Tibial artery (tissue), 4 donors: ENCODE results near the gene IL6R.
A peak's percentile ranks its signal among the peaks of the same experiment; 100 is the strongest.

Source experiments
- DNase-seq, 2 donors: peaks; one replicate each; pipeline ENCODE4 v3.0.0-alpha.2; 2019
- H3K27ac ChIP-seq, 2 donors: fragments of 200-600 bp; sonication (generic) in 1 of 2; 1 replicate in 1 of 2; 2 replicates in 1 of 2; pipeline ENCODE4 v1.5.1; 2018 to 2019; ENCODE audit warnings: mild to moderate bottlenecking in 1 of 2
- H3K27me3 ChIP-seq, 2 donors: fragments of 200-600 bp; sonication (generic) in 1 of 2; one replicate each; pipeline versions ENCODE4 v1.5.1 to v1.6.0; 2016 to 2019
- H3K36me3 ChIP-seq, 3 donors: fragments of 200-600 bp; sonication (generic) in 2 of 3; one replicate each; pipeline ENCODE4 v1.5.1; 2016 to 2019; ENCODE audit warnings: mild to moderate bottlenecking in 2 of 3
- H3K4me1 ChIP-seq, 4 donors: fragments of 200-600 bp; sonication (generic) in 2 of 4; 1 replicate in 3 of 4; 2 replicates in 1 of 4; pipeline ENCODE4 v1.5.1; 2016 to 2019
- H3K4me3 ChIP-seq, 2 donors: fragments of 200-600 bp; sonication (generic) in 1 of 2; 1 replicate in 1 of 2; 2 replicates in 1 of 2; pipeline ENCODE4 v1.5.1; 2018 to 2019; ENCODE audit warnings: mild to moderate bottlenecking in 2 of 2
- H3K9me3 ChIP-seq, 3 donors: fragments of 200-600 bp; sonication (generic) in 1 of 3; one replicate each; pipeline ENCODE4 v1.5.1; 2016 to 2019
- intact Hi-C: fragments of 100-400 bp; cut with DNase I; formaldehyde crosslinking; loops from one replicate; pipeline ENCODE4 v1.15.0; 2023; ENCODE audit warnings: low total_unique reads
- TF ChIP-seq, protein P1 (sequence below), 2 experiments: fragments of 200-600 bp in 1 of 2; fragments of 450-650 bp in 1 of 2; IDR thresholded peaks; one replicate each; pipeline ENCODE4 v1.5.1; 2017 to 2019; ENCODE audit warnings: antibody characterized with exemption in 2 of 2, mild to moderate bottlenecking in 1 of 2, moderate library complexity in 1 of 2

IL6R gene

DNA sequence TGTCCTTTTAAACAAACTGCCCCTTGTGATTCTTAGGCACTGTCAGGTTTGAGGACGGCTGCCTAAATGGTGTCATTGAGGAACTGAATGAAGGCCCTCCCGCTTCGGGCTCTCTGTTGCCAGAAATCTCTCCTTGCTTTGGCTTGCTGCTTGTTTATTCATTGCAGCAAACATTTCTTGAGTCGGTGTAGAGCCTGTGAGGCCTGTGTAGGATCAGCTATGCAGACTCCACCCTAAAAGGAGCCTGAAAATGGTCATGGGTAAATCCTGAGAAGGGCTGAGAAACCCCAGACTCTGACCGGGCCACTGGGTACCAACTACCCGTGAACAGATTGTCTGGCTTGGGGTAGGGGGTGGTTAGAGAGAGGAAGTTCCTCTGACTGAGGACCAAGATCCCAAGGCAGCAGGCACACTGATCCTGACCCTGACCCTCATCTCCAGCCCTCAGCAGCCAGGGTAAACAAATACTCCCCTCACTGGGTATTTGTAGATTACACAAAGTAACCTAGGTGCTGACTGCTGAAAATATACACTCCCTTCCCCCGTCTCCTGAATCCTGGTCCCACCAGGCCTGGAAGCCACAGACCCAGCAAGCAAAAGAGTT lies 3.1 kb downstream of the IL6R start:
- peak overlapping the region; percentile 95 to 98 for H3K27ac ChIP-seq
- DNase-seq: peak in 1 of 2 donors; percentile 73
- intact Hi-C loops: loop anchor here (1.0 to 5.0 kb wide), 2 partner anchors 10 to 81 kb away; partner anchors contain the start of gene ATP8B2
- peaks cover 0 to 38% (median 29%) of the 10 kb centered on the region in 4 donors for H3K4me1 ChIP-seq
- no peaks in the 10 kb centered on the region for H3K9me3 ChIP-seq
- peaks cover 0 to 18% (median 0%) of the 10 kb centered on the region in 3 donors for H3K36me3 ChIP-seq
- H3K27me3 ChIP-seq: no peaks in the 10 kb centered on the region
- TF ChIP-seq, protein P1, sequence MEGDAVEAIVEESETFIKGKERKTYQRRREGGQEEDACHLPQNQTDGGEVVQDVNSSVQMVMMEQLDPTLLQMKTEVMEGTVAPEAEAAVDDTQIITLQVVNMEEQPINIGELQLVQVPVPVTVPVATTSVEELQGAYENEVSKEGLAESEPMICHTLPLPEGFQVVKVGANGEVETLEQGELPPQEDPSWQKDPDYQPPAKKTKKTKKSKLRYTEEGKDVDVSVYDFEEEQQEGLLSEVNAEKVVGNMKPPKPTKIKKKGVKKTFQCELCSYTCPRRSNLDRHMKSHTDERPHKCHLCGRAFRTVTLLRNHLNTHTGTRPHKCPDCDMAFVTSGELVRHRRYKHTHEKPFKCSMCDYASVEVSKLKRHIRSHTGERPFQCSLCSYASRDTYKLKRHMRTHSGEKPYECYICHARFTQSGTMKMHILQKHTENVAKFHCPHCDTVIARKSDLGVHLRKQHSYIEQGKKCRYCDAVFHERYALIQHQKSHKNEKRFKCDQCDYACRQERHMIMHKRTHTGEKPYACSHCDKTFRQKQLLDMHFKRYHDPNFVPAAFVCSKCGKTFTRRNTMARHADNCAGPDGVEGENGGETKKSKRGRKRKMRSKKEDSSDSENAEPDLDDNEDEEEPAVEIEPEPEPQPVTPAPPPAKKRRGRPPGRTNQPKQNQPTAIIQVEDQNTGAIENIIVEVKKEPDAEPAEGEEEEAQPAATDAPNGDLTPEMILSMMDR (IDR thresholded peaks at IDR 0.05): no peak
- H3K4me3 ChIP-seq: peak overlapping the region in 1 of 2 donors; percentile 73

DNA sequence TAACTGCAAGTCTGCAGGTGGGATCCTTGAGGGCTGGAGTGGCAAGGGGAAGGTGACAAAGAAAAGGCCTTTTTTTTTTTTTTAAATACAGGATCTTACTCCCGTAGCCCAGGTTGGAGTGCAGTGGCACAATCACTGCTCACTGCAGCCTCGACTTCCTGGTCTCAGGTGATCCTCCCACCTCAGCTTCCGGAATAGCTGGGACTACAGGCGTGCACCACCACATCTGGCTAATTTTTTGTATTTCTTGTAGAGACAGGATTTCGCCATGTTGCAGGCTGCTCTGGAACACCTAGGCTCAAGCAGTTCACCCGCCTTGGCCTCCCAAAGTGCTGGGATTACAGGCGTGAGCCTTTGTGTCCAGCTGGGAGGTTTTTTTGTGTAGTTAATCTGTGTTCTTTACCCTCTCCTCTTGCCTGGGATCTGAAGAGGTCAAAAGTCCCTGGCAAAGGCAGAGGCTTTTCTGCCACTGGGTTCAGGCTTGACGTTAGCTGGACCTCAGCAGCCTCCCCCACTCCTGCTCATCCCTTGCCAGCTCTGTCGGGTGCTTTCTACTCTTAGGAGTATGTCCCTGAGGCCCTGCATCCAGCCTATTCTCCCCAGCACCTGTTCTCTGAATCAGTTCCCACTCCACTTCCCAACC lies 5.2 kb downstream of the IL6R start:
- H3K4me3 ChIP-seq: no peak overlapping the region
- DNase-seq: peak in 1 of 2 donors; percentile 47
- no peaks in the 10 kb centered on the region for H3K9me3 ChIP-seq
- peaks cover 0 to 47% (median 30%) of the 10 kb centered on the region in 4 donors for H3K4me1 ChIP-seq
- H3K36me3 ChIP-seq: peaks cover 0 to 18% (median 0%) of the 10 kb centered on the region in 3 donors
- H3K27ac ChIP-seq: no peak overlapping the region
- intact Hi-C loops: no loop called here
- TF ChIP-seq, protein P1 (IDR thresholded peaks at IDR 0.05): no peak
- H3K27me3 ChIP-seq: no peaks in the 10 kb centered on the region

DNA sequence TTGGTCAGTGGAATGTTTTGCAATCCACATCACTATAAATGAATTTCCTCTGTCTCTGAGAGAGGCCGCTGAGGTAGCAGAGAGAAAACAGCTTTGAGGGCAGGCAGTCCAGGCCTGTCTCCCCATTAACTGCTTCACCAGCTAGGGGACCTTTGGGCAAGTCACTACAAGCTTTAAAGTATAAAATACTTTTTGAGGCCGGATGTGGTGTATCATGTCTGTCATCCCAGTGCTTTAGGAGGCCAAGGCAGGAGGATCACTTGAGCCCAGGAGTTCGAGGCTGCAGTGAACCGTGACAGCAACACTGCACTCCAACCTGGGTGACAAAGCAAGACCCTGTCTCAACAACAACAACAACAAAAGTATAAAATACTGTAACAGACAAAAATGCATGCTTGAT lies 6.4 kb downstream of the IL6R start:
- Histone ChIP-seq H3K27ac (no peak overlapping the region), H3K36me3 (peaks cover 0 to 18% (median 0%) of the 10 kb centered on the region in 3 donors), H3K4me1 (peaks cover 0 to 46% (median 27%) of the 10 kb centered on the region in 4 donors), H3K4me3 (no peak overlapping the region), H3K27me3 (no peaks in the 10 kb centered on the region), H3K9me3 (no peaks in the 10 kb centered on the region)
- TF ChIP-seq, protein P1 (IDR thresholded peaks at IDR 0.05): no peak
- DNase-seq: peak in 1 of 2 donors; percentile 39
- intact Hi-C loops: no loop called here

DNA sequence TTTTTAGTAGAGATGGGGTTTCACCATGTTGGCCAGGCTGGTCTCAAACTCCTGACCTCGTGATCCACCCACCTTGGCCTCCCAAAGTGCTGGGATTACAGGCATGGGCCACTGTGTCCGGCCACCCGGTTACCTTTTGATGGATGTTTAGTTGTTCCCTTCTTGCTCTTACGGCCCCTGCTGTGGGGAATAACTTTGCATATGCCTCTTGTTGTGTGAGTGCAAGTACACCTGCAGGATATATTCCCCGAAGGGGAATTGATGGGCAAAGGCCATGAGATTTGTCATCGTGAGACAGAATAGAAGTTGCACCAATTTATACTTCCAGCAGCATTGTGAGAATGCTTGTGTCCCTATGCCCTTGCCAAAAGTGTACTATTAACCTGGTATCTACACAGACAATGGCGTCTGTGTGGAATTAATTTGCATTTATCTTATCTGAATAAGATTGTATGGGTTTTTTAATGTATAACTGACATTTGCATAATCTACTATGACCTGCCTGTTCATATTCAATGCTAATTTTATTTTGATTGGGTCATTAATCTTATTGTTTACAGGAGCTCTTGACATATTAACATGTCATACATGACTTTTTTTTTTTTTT lies 8.1 kb downstream of the IL6R start:
- TF ChIP-seq, protein P1 (IDR thresholded peaks at IDR 0.05): no peak
- H3K36me3 ChIP-seq: peaks cover 0 to 18% (median 0%) of the 10 kb centered on the region in 3 donors
- peak in 1 of 2 donors; percentile 27 for DNase-seq
- no peak overlapping the region for H3K27ac ChIP-seq
- no peak overlapping the region for H3K4me3 ChIP-seq
- H3K27me3 ChIP-seq: no peaks in the 10 kb centered on the region
- H3K4me1 ChIP-seq: peaks cover 0 to 40% (median 17%) of the 10 kb centered on the region in 4 donors
- no peaks in the 10 kb centered on the region for H3K9me3 ChIP-seq
- intact Hi-C loops: no loop called here

DNA sequence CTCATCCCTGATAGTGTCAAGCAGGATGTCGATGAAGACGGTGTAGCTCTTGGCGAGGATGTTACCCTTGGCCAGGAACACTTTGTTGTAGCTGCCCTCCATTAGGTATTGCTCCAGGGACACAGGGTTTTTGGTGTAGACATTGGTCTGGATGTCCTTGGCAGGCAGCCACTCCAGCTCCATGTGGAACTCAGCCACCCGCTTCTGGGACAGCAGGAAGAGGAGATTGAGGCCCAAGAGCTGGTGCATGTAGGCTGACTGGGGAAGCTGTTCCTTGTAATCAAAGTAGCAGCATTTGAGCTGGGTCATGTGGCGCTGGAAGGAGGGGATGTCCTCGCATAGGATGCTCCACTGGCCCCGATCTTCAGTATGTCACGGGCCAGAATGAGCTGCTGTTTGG lies 9.5 kb downstream of the IL6R start:
- Histone ChIP-seq H3K4me3 (no peak overlapping the region), H3K27ac (peak overlapping the region; percentile 3 to 36), H3K36me3 (peaks cover 0 to 18% (median 0%) of the 10 kb centered on the region in 3 donors), H3K9me3 (no peaks in the 10 kb centered on the region), H3K4me1 (peaks cover 6 to 40% (median 24%) of the 10 kb centered on the region in 4 donors), H3K27me3 (no peaks in the 10 kb centered on the region)
- intact Hi-C loops: no loop called here
- peak; percentile 64 to 86 for DNase-seq
- TF ChIP-seq, protein P1 (IDR thresholded peaks at IDR 0.05): no peak
